Measurements from ENCODE around the gene CCNYL1.

CCNYL1 gene

GRCh38 chr2:207767461-207768167, 56.2 kb downstream of the CCNYL1 start:
- no peak for DNase-seq

GRCh38 chr2:207768168-207768865, 56.9 kb downstream of the CCNYL1 start:
- DNase-seq: no peak

- no peak for DNase-seq
Measured at GRCh38 chr2:207768866-207769596, 57.6 kb downstream of the CCNYL1 start.

- DNase-seq: no peak
Measured at GRCh38 chr2:207770602-207771404, 59.4 kb downstream of the CCNYL1 start.

GRCh38 chr2:207771421-207771820, 60.0 kb downstream of the CCNYL1 start:
- DNase-seq: no peak

- DNase-seq: no peak
Measured at GRCh38 chr2:207772081-207772843, 60.8 kb downstream of the CCNYL1 start.

- DNase-seq: no peak
Measured at GRCh38 chr2:207772844-207773205, 61.4 kb downstream of the CCNYL1 start.

GRCh38 chr2:207775473-207775872, 64.0 kb downstream of the CCNYL1 start:
- no peak for DNase-seq

GRCh38 chr2:207777124-207777523, 65.7 kb downstream of the CCNYL1 start:
- no peak for DNase-seq

GRCh38 chr2:207778298-207778882, 67.0 kb downstream of the CCNYL1 start:
- no peak for DNase-seq

GRCh38 chr2:207779523-207779922, 68.1 kb downstream of the CCNYL1 start:
- no peak for DNase-seq

GRCh38 chr2:207782238-207783030, 71.0 kb downstream of the CCNYL1 start:
- DNase-seq: no peak

- no peak for DNase-seq
Measured at GRCh38 chr2:207783514-207783913, 72.1 kb downstream of the CCNYL1 start.

- DNase-seq: no peak
Measured at GRCh38 chr2:207784898-207785297, 73.5 kb downstream of the CCNYL1 start.

- DNase-seq: no peak
Measured at GRCh38 chr2:207787017-207787416, 75.6 kb downstream of the CCNYL1 start.

GRCh38 chr2:207787800-207788199, 76.4 kb downstream of the CCNYL1 start:
- no peak for DNase-seq

- no peak for DNase-seq
Measured at GRCh38 chr2:207790898-207791297, 79.5 kb downstream of the CCNYL1 start.

GRCh38 chr2:207791579-207792243, 80.3 kb downstream of the CCNYL1 start:
- DNase-seq: no peak

- DNase-seq: no peak
Measured at GRCh38 chr2:207792244-207792785, 80.9 kb downstream of the CCNYL1 start.

Measured in activated T-cell treated with anti-CD3 and anti-CD28 coated beads for 4 hours (primary cell).